MM.1S (cell line): ENCODE results near the gene TOR1AIP2.
"Not testable (repeated sequence)": the region's sequence is repeated elsewhere in the genome, so short reads cannot be mapped to it uniquely, and the experiment has no call there.

Experiments
- DNase-seq: peaks from one replicate; pipeline ENCODE4 v3.0.0-alpha.2; 2015
- H2AFZ ChIP-seq: fragments of 300-600 bp; sonication (generic); 2 replicates; pipeline ENCODE4 v1.6.0; 2016; ENCODE audit warnings: antibody characterized with exemption, low read length
- H3F3A ChIP-seq: fragments of 300-600 bp; sonication (generic); 2 replicates; pipeline ENCODE4 v1.6.1; 2016; ENCODE audit warnings: mild to moderate bottlenecking, antibody characterized with exemption, low read length, moderate library complexity, mixed read lengths; ENCODE audit not compliant: insufficient read depth
- H3K27ac ChIP-seq: fragments of 300-600 bp; sonication (generic); 2 replicates; pipeline ENCODE4 v1.5.1; 2016; ENCODE audit warnings: mild to moderate bottlenecking, low read length
- H3K27me3 ChIP-seq: fragments of 300-600 bp; sonication (generic); replicated peaks from 2 replicates; pipeline ENCODE4 v1.6.0; 2016; ENCODE audit warnings: low read length; ENCODE audit not compliant: insufficient read depth
- H3K36me3 ChIP-seq: fragments of 300-600 bp; sonication (generic); replicated peaks from 2 replicates; pipeline ENCODE4 v1.6.1; 2016; ENCODE audit warnings: mild to moderate bottlenecking, low read length, mixed read lengths; ENCODE audit not compliant: insufficient read depth
- H3K4me1 ChIP-seq: fragments of 300-600 bp; sonication (generic); 2 replicates; pipeline ENCODE4 v1.6.1; 2016; ENCODE audit warnings: low read length, mixed read lengths
- H3K4me2 ChIP-seq: fragments of 300-600 bp; sonication (generic); 2 replicates; pipeline ENCODE4 v1.6.0; 2016; ENCODE audit warnings: low read depth, low read length
- H3K4me3 ChIP-seq: fragments of 300-600 bp; sonication (generic); 2 replicates; pipeline ENCODE4 v1.5.1; 2016; ENCODE audit warnings: low read length, mixed read lengths
- H3K79me2 ChIP-seq: fragments of 300-600 bp; sonication (generic); 2 replicates; pipeline ENCODE4 v1.6.1; 2016; ENCODE audit warnings: mixed run types, low read length, mixed read lengths
- H3K9ac ChIP-seq: fragments of 300-600 bp; sonication (generic); 2 replicates; pipeline ENCODE4 v1.6.1; 2016; ENCODE audit warnings: low read length, mixed read lengths
- H3K9me2 ChIP-seq: fragments of 300-600 bp; sonication (generic); replicated peaks from 2 replicates; pipeline ENCODE4 v1.6.1; 2016; ENCODE audit warnings: mild to moderate bottlenecking, low read length, mixed read lengths; ENCODE audit not compliant: insufficient read depth
- H3K9me3 ChIP-seq: fragments of 300-600 bp; sonication (generic); replicated peaks from 2 replicates; pipeline ENCODE4 v1.6.1; 2016; ENCODE audit warnings: mild to moderate bottlenecking, low read length, mixed read lengths; ENCODE audit not compliant: insufficient read depth
- H4K20me1 ChIP-seq: fragments of 300-600 bp; sonication (generic); 2 replicates; pipeline ENCODE4 v1.6.1; 2016; ENCODE audit warnings: mild to moderate bottlenecking, low read length, moderate library complexity, mixed read lengths; ENCODE audit not compliant: insufficient read depth
- CTCF ChIP-seq: fragments of 300-600 bp; sonication (generic); IDR thresholded peaks from 2 replicates; pipeline ENCODE4 v1.5.1; 2016; ENCODE audit warnings: antibody characterized with exemption, low read length, mixed read lengths
- EZH2 ChIP-seq: fragments of 300-600 bp; sonication (generic); optimal IDR thresholded peaks from 2 replicates; pipeline ENCODE3; 2017; ENCODE audit warnings: low read depth, mild to moderate bottlenecking, antibody characterized with exemption, low read length, mixed read lengths
- EZH2phosphoT487 ChIP-seq: fragments of 300-600 bp; sonication (generic); IDR thresholded peaks from 2 replicates; pipeline ENCODE4 v1.6.1; 2018; ENCODE audit warnings: antibody characterized with exemption, low read length

TOR1AIP2 gene

DNA sequence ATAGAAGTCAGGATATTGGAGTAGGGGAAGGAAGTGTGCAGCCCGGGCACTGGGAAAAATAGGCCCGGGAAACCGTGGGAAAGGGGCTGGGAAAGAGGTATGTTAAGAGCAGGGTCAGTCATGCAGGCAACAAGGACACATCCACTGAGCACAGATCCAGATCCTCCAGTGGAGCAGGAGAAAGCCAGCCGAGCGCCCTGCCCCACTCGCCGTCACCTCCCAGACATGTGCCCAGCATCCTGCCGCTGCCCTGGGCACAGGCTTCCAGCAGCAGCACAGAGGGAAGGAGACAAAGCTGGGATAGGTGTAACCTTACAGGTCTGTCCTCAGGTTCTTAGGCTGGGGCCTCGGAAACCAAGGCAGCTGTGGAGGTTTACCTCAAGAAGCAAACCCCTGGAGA, 70.3 kb downstream of the TOR1AIP2 start:
- Histone ChIP-seq H3K9me2 (no peaks in the 10 kb centered on the region), H3K27me3 (peaks cover 9% of the 10 kb centered on the region), H3K79me2 (no peaks in the 10 kb centered on the region), H3K9me3 (no peaks in the 10 kb centered on the region), H3K4me1 (no peaks in the 10 kb centered on the region; the same call in 1 of the 2 replicates), H3K4me3 (no peak overlapping the region), H4K20me1 (no peaks in the 10 kb centered on the region), H3K27ac (no peak overlapping the region), H3K36me3 (no peaks in the 10 kb centered on the region), H3K4me2 (no peak overlapping the region), H3K9ac (no peak overlapping the region), H3F3A (no peaks in the 10 kb centered on the region), H2AFZ (no peak overlapping the region)
- DNase-seq = no peak
- no peak for TF ChIP-seq EZH2phosphoT487
- no peak for TF ChIP-seq CTCF
- TF ChIP-seq EZH2 = no peak

- no peaks in the 10 kb centered on the region for H3F3A ChIP-seq
- no peaks in the 10 kb centered on the region for H3K79me2 ChIP-seq
- H3K4me1 ChIP-seq = no peaks in the 10 kb centered on the region; the same call in 1 of the 2 replicates
- no peak overlapping the region for H3K27ac ChIP-seq
- H3K36me3 ChIP-seq = no peaks in the 10 kb centered on the region
- H3K27me3 ChIP-seq = peaks cover under 1% of the 10 kb centered on the region; the same call in 1 of the 2 replicates
- no peak overlapping the region for H2AFZ ChIP-seq
- DNase-seq = no peak
- H3K9me3 ChIP-seq = no peaks in the 10 kb centered on the region
- H4K20me1 ChIP-seq = no peaks in the 10 kb centered on the region
- H3K9me2 ChIP-seq = no peaks in the 10 kb centered on the region
- no peak for TF ChIP-seq EZH2phosphoT487
- no peak for TF ChIP-seq CTCF
- TF ChIP-seq EZH2 = no peak
- H3K4me2 ChIP-seq = no peak overlapping the region
- no peak overlapping the region for H3K9ac ChIP-seq
- H3K4me3 ChIP-seq = no peak overlapping the region
These were observed 71.3 kb downstream of the TOR1AIP2 start for GRCh38 chr1:179806333-179806732.

DNA sequence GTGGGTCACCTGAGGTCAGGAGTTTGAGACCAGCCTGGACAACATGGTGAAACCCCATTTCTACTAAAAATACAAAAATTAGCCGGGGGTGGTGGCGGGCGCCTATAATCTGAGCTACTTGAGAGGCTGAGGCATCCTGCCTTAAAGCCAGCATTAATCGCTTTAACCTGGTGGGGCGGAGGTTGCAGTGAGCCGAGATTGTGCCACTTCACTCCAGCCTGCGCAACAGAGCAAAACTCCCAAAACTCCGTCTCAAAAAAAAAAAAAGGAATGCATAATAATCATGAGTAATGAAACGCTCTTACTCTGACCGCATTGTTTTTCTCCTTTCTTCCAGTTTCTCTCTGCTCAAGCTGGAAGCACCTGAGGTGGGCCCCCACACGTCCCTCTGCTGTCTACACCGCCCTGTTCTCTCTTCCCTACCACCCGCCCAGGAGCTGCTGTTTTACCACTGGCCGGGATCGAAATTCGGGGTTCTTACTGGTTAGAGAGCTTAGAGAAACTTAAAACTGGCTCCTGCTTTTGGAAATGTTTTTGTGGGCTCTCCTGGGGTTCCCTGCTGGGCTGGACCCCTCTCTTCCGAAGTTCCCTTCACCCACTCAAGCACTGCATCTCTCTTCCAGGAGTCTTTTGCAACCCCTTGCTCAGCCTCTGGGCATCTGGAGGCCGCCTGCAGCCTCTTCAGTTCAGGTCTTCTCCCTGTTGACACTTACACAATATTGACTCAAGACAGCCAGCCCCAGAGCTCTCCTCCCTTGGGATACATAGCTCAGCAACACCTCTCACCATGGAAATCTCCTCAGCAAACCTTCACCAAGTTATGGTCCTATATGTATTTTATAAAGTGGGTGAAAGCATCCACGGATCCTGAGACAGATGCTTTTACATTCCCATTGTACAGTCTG, 72.1 kb downstream of the TOR1AIP2 start:
- Histone ChIP-seq H3K9me3 (no peaks in the 10 kb centered on the region), H3K9me2 (no peaks in the 10 kb centered on the region), H3F3A (no peaks in the 10 kb centered on the region), H3K4me3 (no peak overlapping the region), H3K4me2 (no peak overlapping the region), H3K4me1 (no peaks in the 10 kb centered on the region; the same call in 1 of the 2 replicates), H2AFZ (no peak overlapping the region), H3K27me3 (no peaks in the 10 kb centered on the region), H3K9ac (no peak overlapping the region), H3K36me3 (no peaks in the 10 kb centered on the region), H4K20me1 (no peaks in the 10 kb centered on the region), H3K79me2 (no peaks in the 10 kb centered on the region), H3K27ac (no peak overlapping the region)
- no peak for DNase-seq
- TF ChIP-seq EZH2phosphoT487 (no peak), EZH2 (no peak), CTCF (no peak)

DNA sequence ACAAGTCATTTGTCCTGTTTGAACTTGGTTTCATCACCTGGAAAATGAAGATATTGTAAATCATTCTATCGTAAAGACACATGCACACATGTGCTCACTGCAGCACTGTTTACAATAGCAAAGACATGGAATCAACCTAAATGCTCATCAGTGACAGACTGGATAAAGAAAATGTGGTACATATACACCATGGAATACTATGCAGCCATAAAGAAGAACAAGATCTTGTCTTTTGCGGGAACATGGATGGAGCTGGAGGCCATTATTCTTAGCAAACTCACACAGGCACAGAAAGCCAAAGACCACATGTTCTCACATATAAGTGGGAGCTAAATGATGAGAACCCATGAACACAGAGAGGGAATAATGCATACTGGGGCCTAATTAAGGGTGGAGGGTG, 73.2 kb downstream of the TOR1AIP2 start:
- H3F3A ChIP-seq, H3K27me3 ChIP-seq, H2AFZ ChIP-seq, H3K9me2 ChIP-seq, H3K9ac ChIP-seq, H3K27ac ChIP-seq, H3K4me1 ChIP-seq, H3K4me2 ChIP-seq, DNase-seq, H4K20me1 ChIP-seq, H3K36me3 ChIP-seq, H3K79me2 ChIP-seq, H3K9me3 ChIP-seq, H3K4me3 ChIP-seq: not testable (repeated sequence)
